Measurements from ENCODE around the gene EFHC1.

GRCh38 chr6:52498538-52499017, 78.4 kb downstream of the EFHC1 start:
- TF ChIP-seq POLR2A (IDR thresholded peaks at IDR 0.05) (no peak), CTCF (IDR thresholded peaks at IDR 0.05) (no peak), EP300 (IDR thresholded peaks at IDR 0.05) (no peak)
